PC-9 (cell line): Measurements from ENCODE around the gene PHF3. TPM values are rescaled to one million over a fixed set of nuclear protein-coding genes. Genes with fewer than 3 reads are reported as not detected.

ENCODE experiments used
- BruUV-seq: library from RNA; stranded (reverse); fragments of 400-500 nt; replicated peaks from 2 replicates; lab custom pipeline; 2021; lab: Mats Ljungman, UMichigan
- CTCF ChIA-PET: fragments of 300-600 bp; sonication (Branson Sonifier 250); formaldehyde crosslinking; loops from one replicate; lab custom pipeline; 2022; ENCODE audit warnings: antibody characterized with exemption; lab: Charles Lee
- POLR2A ChIA-PET: fragments of 300-600 bp; sonication (Branson Sonifier 250); formaldehyde crosslinking; loops from one replicate; lab custom pipeline; 2022; ENCODE audit warnings: antibody characterized with exemption; ENCODE audit not compliant: unreplicated experiment; lab: Charles Lee
- DNase-seq, 2 experiments: peaks; one replicate each; pipeline versions ENCODE4 v3.0.0 to v3.0.0-alpha.2; 2015 to 2022; ENCODE audit warnings: mixed read lengths in 1 of 2
- H2AFZ ChIP-seq: fragments of 200-600 bp; sonication (generic); 2 replicates; pipeline ENCODE4 v1.8.1; 2017; ENCODE audit warnings: antibody characterized with exemption
- H3F3A ChIP-seq: fragments of 200-600 bp; sonication (generic); 2 replicates; pipeline ENCODE4 v1.8.1; 2017; ENCODE audit warnings: antibody characterized with exemption, mild to moderate bottlenecking, low read depth; ENCODE audit not compliant: insufficient read depth
- H3K27ac ChIP-seq: fragments of 200-600 bp; sonication (generic); 2 replicates; pipeline ENCODE4 v1.6.1; 2016; ENCODE audit warnings: mixed run types
- H3K27me3 ChIP-seq: fragments of 200-600 bp; sonication (generic); 2 replicates; pipeline ENCODE4 v1.6.1; 2016; ENCODE audit warnings: low read depth, mixed run types; ENCODE audit not compliant: insufficient read depth
- H3K36me3 ChIP-seq: fragments of 200-600 bp; sonication (generic); 2 replicates; pipeline ENCODE4 v1.6.1; 2016; ENCODE audit warnings: low read depth, mixed run types
- H3K4me1 ChIP-seq: fragments of 200-600 bp; sonication (generic); replicated peaks from 2 replicates; pipeline ENCODE4 v1.6.1; 2016; ENCODE audit warnings: mixed run types; ENCODE audit not compliant: insufficient read depth
- H3K4me2 ChIP-seq: fragments of 200-600 bp; sonication (generic); 2 replicates; pipeline ENCODE4 v1.6.1; 2017; ENCODE audit warnings: mixed run types
- H3K4me3 ChIP-seq: fragments of 200-600 bp; sonication (generic); 2 replicates; pipeline ENCODE4 v1.6.1; 2016; ENCODE audit warnings: mixed run types
- H3K79me2 ChIP-seq: fragments of 200-600 bp; sonication (generic); 2 replicates; pipeline ENCODE4 v1.6.1; 2017; ENCODE audit warnings: low read depth, mixed run types
- H3K9me2 ChIP-seq: fragments of 200-600 bp; sonication (generic); 2 replicates; pipeline ENCODE4 v1.8.1; 2017; ENCODE audit warnings: mild to moderate bottlenecking; ENCODE audit not compliant: insufficient read depth
- H3K9me3 ChIP-seq: fragments of 200-600 bp; sonication (generic); 2 replicates; pipeline ENCODE4 v1.8.1; 2016; ENCODE audit warnings: low read depth; ENCODE audit not compliant: insufficient read depth
- H4K20me1 ChIP-seq: fragments of 200-600 bp; sonication (generic); 2 replicates; pipeline ENCODE4 v1.8.1; 2017; ENCODE audit not compliant: insufficient read depth
- CTCF ChIP-seq: fragments of 200-600 bp; sonication (generic); conservative IDR thresholded peaks from 2 replicates; pipeline ENCODE4 v1.6.1; 2017; ENCODE audit warnings: mixed run types, antibody characterized with exemption, mild to moderate bottlenecking, moderate library complexity
- EZH2 ChIP-seq: fragments of 200-600 bp; sonication (generic); IDR thresholded peaks from 2 replicates; pipeline ENCODE4 v1.8.0; 2017; ENCODE audit warnings: antibody characterized with exemption, low read depth
- intact Hi-C: fragments of 100-400 bp; cut with micrococcal nuclease; formaldehyde crosslinking; loops from one replicate; pipeline ENCODE4 v1.10.0; 2022; ENCODE audit not compliant: unreplicated experiment
- total RNA-seq: library from RNA; stranded (reverse); gene quantifications from 2 replicates; pipeline ENCODE4 v1.2.3, GENCODE V29; 2021

The PHF3 gene
- total RNA-seq, 1 experiment from 2014 or later = 67.1 TPM

- DNase-seq = no peak
- H3K9me3 ChIP-seq = no peaks in the 10 kb centered on the region
- CTCF ChIA-PET = no interaction called here
- H3K27ac ChIP-seq = no peak overlapping the region
- H3K4me2 ChIP-seq = peak overlapping the region; percentile 92
- POLR2A ChIA-PET = interaction anchor here (0.5 to 0.6 kb wide), 2 partner anchors 61 to 151 kb away, joined by 3 to 5 read pairs; no protein-coding TSS in a partner anchor
- peak overlapping the region; percentile 68; the same call in 1 of the 2 replicates for H3K4me3 ChIP-seq
- no peaks in the 10 kb centered on the region; the same call in 1 of the 2 replicates for H3K36me3 ChIP-seq
- H4K20me1 ChIP-seq = peaks cover 60% of the 10 kb centered on the region
- no TSS peak for BruUV-seq
- H3K9me2 ChIP-seq = no peaks in the 10 kb centered on the region
- H2AFZ ChIP-seq = no peak overlapping the region
- TF ChIP-seq CTCF = no peak
- H3K79me2 ChIP-seq = peaks cover 71% of the 10 kb centered on the region
- peaks cover 37% of the 10 kb centered on the region for H3K4me1 ChIP-seq
- H3K27me3 ChIP-seq = no peaks in the 10 kb centered on the region
- intact Hi-C loops = loop anchor here (2.0 to 5.0 kb wide), 3 partner anchors 39 to 66 kb away; partner anchors contain the start of genes LOC128125822 and PTP4A1
- peaks cover 9% of the 10 kb centered on the region; the same call in 1 of the 2 replicates for H3F3A ChIP-seq
Observed at GRCh38 chr6:63637865-63638445, 2.4 kb downstream of the PHF3 start.

GRCh38 chr6:63640062-63640461 lies 4.5 kb downstream of the PHF3 start:
- Histone ChIP-seq H2AFZ (no peak overlapping the region), H3K9me2 (no peaks in the 10 kb centered on the region), H3K4me1 (peaks cover 36% of the 10 kb centered on the region), H3K27me3 (no peaks in the 10 kb centered on the region), H3K27ac (no peak overlapping the region), H3K4me3 (no peak overlapping the region), H3K9me3 (no peaks in the 10 kb centered on the region), H3K79me2 (peaks cover 92% of the 10 kb centered on the region), H3K36me3 (no peaks in the 10 kb centered on the region; the same call in 1 of the 2 replicates), H3F3A (peaks cover 7% of the 10 kb centered on the region; the same call in 1 of the 2 replicates), H4K20me1 (peaks cover 78% of the 10 kb centered on the region), H3K4me2 (peak overlapping the region; percentile 34)
- no peak for DNase-seq
- intact Hi-C loops = loop anchor here (5.0 kb wide), 1 partner anchor 62 kb away; no protein-coding TSS in a partner anchor
- POLR2A ChIA-PET = no interaction called here
- BruUV-seq = no TSS peak
- CTCF ChIA-PET = no interaction called here
- no peak for TF ChIP-seq CTCF

- H3K36me3 ChIP-seq = no peaks in the 10 kb centered on the region; the same call in 1 of the 2 replicates
- no peak for TF ChIP-seq CTCF
- no peak for TF ChIP-seq EZH2
- intact Hi-C loops = loop anchor here (5.0 kb wide), 1 partner anchor 58 kb away; no protein-coding TSS in a partner anchor
- BruUV-seq = no TSS peak
- H3K79me2 ChIP-seq = peaks cover 96% of the 10 kb centered on the region
- H2AFZ ChIP-seq = no peak overlapping the region
- H3K4me1 ChIP-seq = peaks cover 17% of the 10 kb centered on the region
- no peak overlapping the region for H3K4me2 ChIP-seq
- CTCF ChIA-PET = no interaction called here
- POLR2A ChIA-PET = no interaction called here
- H3K4me3 ChIP-seq = no peak overlapping the region
- no peaks in the 10 kb centered on the region for H3K27me3 ChIP-seq
- no peak for DNase-seq
- H3K9me3 ChIP-seq = no peaks in the 10 kb centered on the region
- H3F3A ChIP-seq = no peaks in the 10 kb centered on the region
- H3K27ac ChIP-seq = no peak overlapping the region
- H3K9me2 ChIP-seq = no peaks in the 10 kb centered on the region
- H4K20me1 ChIP-seq = peaks cover 89% of the 10 kb centered on the region
Observed at GRCh38 chr6:63643862-63644261, 8.3 kb downstream of the PHF3 start.
